ENCODE data around the gene FGD2. TPM values are rescaled to one million over a fixed set of nuclear protein-coding genes. Genes with fewer than 3 reads are reported as not detected.
A peak's percentile ranks its signal among the peaks of the same experiment; 100 is the strongest.

FGD2 gene
- total and polyA plus RNA-seq, 9 of the 15 experiments (the other 6 are each of a cell fraction or from before 2014, with no cell fraction given), result 0.09 TPM; not detected in 8

GRCh38 chr6:37004044-37004980 is 1.1 kb upstream of the FGD2 start:
- Histone ChIP-seq H3K9ac (ENCODE audit: insufficient read depth in 1 of 2, low read depth in 2 of 2, low read length in 2 of 2) (peak overlapping the region in 1 of 2 experiments; percentile 1; a peak in 1 of 4 replicates), H3K36me3 (ENCODE audit: control insufficient read depth, insufficient read depth, low read length) (no peaks in the 10 kb centered on the region), H3K4me2 (ENCODE audit: insufficient read depth, low read length) (no peak overlapping the region), H3K27me3 (ENCODE audit: control insufficient read depth in 2 of 2, insufficient read depth in 2 of 2, low read length in 2 of 2) (peaks cover 28 to 62% of the 10 kb centered on the region in 2 experiments), H2AFZ (ENCODE audit: low read depth, low read length) (no peak overlapping the region), H3K9me1 (ENCODE audit: control insufficient read depth, insufficient read depth, low read length) (no peaks in the 10 kb centered on the region), H3K4me3 (no peak overlapping the region), H3K27ac (ENCODE audit: extremely low read depth, low read depth, low read length) (no peak overlapping the region), H3K79me2 (ENCODE audit: control insufficient read depth, insufficient read depth, low read length) (no peaks in the 10 kb centered on the region), H3K9me3 (replicated peaks; ENCODE audit: control insufficient read depth, insufficient read depth, low read depth, low read length) (no peaks in the 10 kb centered on the region), H4K20me1 (replicated peaks; ENCODE audit: control insufficient read depth, insufficient read depth, low read length) (peaks cover 3% of the 10 kb centered on the region; the same call in 1 of the 2 replicates), H3K4me1 (replicated peaks in 1 of 2; ENCODE audit: control insufficient read depth in 2 of 2, insufficient read depth in 2 of 2, low read length in 2 of 2) (peaks cover 2 to 12% of the 10 kb centered on the region in 2 experiments; a peak in 3 of 5 replicates)
- 37% methylated on average over 11 of the region's 11 CpGs for WGBS (ENCODE audit: insufficient coverage, low coverage, missing lambda C conversion rate)
- no TSS peak for BruUV-seq (replicated peaks)
- DNase-seq (ENCODE audit: extremely low read depth in 1 of 4, low spot score in 3 of 4) (no peak), FAIRE-seq (no peak), ATAC-seq (no peak)
- in situ Hi-C loops (cut with MboI) (loop anchor here (5.0 to 25.0 kb wide), 2 partner anchors 232 to 1483 kb away; no protein-coding TSS in a partner anchor), intact Hi-C loops (cut with micrococcal nuclease) (loop anchor here (10.0 kb wide), 1 partner anchor 390 kb away; no protein-coding TSS in a partner anchor)
- POLR2A ChIA-PET, result interaction anchor here (0.9 kb wide), 1 partner anchor 13 kb away, joined by 5 read pairs; no protein-coding TSS in a partner anchor
- TF ChIP-seq BCOR (IDR thresholded peaks at IDR 0.05) (peak; percentile 76; the same call in 1 of the 2 replicates), ZNF324 (CRISPR knock-in tag; IDR thresholded peaks at IDR 0.05) (no peak), ATF3 (IDR thresholded peaks at IDR 0.05) (no peak), ATF3 (CRISPR knock-in tag; conservative IDR thresholded peaks at IDR 0.05) (no peak), BRD4 (IDR thresholded peaks at IDR 0.05) (no peak), FOXK2 (conservative IDR thresholded peaks at IDR 0.05 in 1 of 2, IDR thresholded peaks at IDR 0.05 in 1 of 2; ENCODE audit: low read depth in 2 of 2) (no peak), TEAD2 (tag; IDR thresholded peaks at IDR 0.05) (no peak), ZNF717 (CRISPR knock-in tag; IDR thresholded peaks at IDR 0.05) (no peak), KDM1A (IDR thresholded peaks at IDR 0.05) (peak in 1 of 2 experiments; percentile 62; a peak in 2 of 4 replicates), ZFP36 (IDR thresholded peaks at IDR 0.05; ENCODE audit: low read depth, low read length, partially characterized antibody) (peak; percentile 59), RBM25 (IDR thresholded peaks at IDR 0.05; ENCODE audit: low read depth, low read length, severe bottlenecking) (peak; percentile 83)
- TF ChIP-seq, protein P1, sequence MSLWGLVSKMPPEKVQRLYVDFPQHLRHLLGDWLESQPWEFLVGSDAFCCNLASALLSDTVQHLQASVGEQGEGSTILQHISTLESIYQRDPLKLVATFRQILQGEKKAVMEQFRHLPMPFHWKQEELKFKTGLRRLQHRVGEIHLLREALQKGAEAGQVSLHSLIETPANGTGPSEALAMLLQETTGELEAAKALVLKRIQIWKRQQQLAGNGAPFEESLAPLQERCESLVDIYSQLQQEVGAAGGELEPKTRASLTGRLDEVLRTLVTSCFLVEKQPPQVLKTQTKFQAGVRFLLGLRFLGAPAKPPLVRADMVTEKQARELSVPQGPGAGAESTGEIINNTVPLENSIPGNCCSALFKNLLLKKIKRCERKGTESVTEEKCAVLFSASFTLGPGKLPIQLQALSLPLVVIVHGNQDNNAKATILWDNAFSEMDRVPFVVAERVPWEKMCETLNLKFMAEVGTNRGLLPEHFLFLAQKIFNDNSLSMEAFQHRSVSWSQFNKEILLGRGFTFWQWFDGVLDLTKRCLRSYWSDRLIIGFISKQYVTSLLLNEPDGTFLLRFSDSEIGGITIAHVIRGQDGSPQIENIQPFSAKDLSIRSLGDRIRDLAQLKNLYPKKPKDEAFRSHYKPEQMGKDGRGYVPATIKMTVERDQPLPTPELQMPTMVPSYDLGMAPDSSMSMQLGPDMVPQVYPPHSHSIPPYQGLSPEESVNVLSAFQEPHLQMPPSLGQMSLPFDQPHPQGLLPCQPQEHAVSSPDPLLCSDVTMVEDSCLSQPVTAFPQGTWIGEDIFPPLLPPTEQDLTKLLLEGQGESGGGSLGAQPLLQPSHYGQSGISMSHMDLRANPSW (CRISPR knock-in tag; IDR thresholded peaks at IDR 0.05), result no peak
- TF ChIP-seq, protein P2, sequence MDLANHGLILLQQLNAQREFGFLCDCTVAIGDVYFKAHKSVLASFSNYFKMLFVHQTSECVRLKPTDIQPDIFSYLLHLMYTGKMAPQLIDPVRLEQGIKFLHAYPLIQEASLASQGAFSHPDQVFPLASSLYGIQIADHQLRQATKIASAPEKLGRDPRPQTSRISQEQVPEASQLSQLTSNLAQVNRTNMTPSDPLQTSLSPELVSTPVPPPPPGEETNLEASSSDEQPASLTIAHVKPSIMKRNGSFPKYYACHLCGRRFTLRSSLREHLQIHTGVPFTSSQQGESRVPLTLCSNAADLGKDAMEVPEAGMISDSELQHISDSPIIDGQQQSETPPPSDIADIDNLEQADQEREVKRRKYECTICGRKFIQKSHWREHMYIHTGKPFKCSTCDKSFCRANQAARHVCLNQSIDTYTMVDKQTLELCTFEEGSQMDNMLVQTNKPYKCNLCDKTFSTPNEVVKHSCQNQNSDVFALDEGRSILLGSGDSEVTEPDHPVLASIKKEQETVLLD (IDR thresholded peaks at IDR 0.05), result no peak
- CTCF ChIA-PET (ENCODE audit: low intra/inter-chr PET ratio), result no interaction called here
